WTC11 (cell line): ENCODE data around the gene THY1. TPM values are rescaled to one million over a fixed set of nuclear protein-coding genes. Genes with fewer than 3 reads are reported as not detected.
A peak's percentile ranks its signal among the peaks of the same experiment; 100 is the strongest.

Experiments used
- AR ChIP-seq: fragments of 250-450 bp; sonication (Bioruptor Pico); IDR thresholded peaks from 2 replicates; pipeline ENCODE4 v1.9.0; 2021; ENCODE audit warnings: mild to moderate bottlenecking
- CREB1 ChIP-seq: sonication (generic); formaldehyde crosslinking; IDR thresholded peaks from 2 replicates; pipeline ENCODE4 v1.8.0; 2023; ENCODE audit warnings: mild to moderate bottlenecking, missing genetic modification reagents
- E2F4 ChIP-seq: sonication (generic); formaldehyde crosslinking; IDR thresholded peaks from 2 replicates; pipeline ENCODE4 v1.8.1; 2022; ENCODE audit warnings: low read depth, mild to moderate bottlenecking, moderate library complexity, missing genetic modification reagents, borderline replicate concordance
- ETV6 ChIP-seq: sonication (generic); formaldehyde crosslinking; IDR thresholded peaks from 2 replicates; pipeline ENCODE4 v1.8.1; 2022; ENCODE audit warnings: mild to moderate bottlenecking, missing genetic modification reagents
- JUN ChIP-seq: sonication (generic); formaldehyde crosslinking; IDR thresholded peaks from 2 replicates; pipeline ENCODE4 v1.8.0; 2023; ENCODE audit warnings: mild to moderate bottlenecking, missing genetic modification reagents
- MAX ChIP-seq: sonication (generic); formaldehyde crosslinking; IDR thresholded peaks from 2 replicates; pipeline ENCODE4 v1.8.0; 2022; ENCODE audit warnings: mild to moderate bottlenecking, missing genetic modification reagents
- NR2C2 ChIP-seq: sonication (generic); formaldehyde crosslinking; IDR thresholded peaks from 2 replicates; pipeline ENCODE4 v1.8.0; 2022; ENCODE audit warnings: mild to moderate bottlenecking, missing genetic modification reagents
- PREB ChIP-seq: sonication (generic); formaldehyde crosslinking; IDR thresholded peaks from 2 replicates; pipeline ENCODE4 v1.8.1; 2022; ENCODE audit warnings: mild to moderate bottlenecking, missing genetic modification reagents, moderate library complexity, borderline replicate concordance
- SMAD3 ChIP-seq: sonication (generic); formaldehyde crosslinking; IDR thresholded peaks from 2 replicates; pipeline ENCODE4 v1.8.0; 2022; ENCODE audit warnings: missing genetic modification reagents, mild to moderate bottlenecking, borderline replicate concordance
- ZNF263 ChIP-seq: sonication (generic); formaldehyde crosslinking; IDR thresholded peaks from 2 replicates; pipeline ENCODE4 v1.8.1; 2022; ENCODE audit warnings: low read depth, mild to moderate bottlenecking, moderate library complexity, missing genetic modification reagents
- ZNF425 ChIP-seq: fragments of 250-450 bp; sonication (Bioruptor Pico); conservative IDR thresholded peaks from 2 replicates; pipeline ENCODE4 v1.9.0; 2021; ENCODE audit warnings: mild to moderate bottlenecking
- ZNF671 ChIP-seq: fragments of 250-450 bp; sonication (Bioruptor Pico); IDR thresholded peaks from 2 replicates; pipeline ENCODE4 v1.8.0; 2021; ENCODE audit warnings: mild to moderate bottlenecking
- total RNA-seq: library from RNA; stranded (reverse); gene quantifications from 3 replicates; pipeline ENCODE4 v1.2.3, GENCODE V29; 2021
- TF ChIP-seq, protein P1 (sequence below): sonication (generic); formaldehyde crosslinking; IDR thresholded peaks from 2 replicates; pipeline ENCODE4 v1.8.1; 2023; ENCODE audit warnings: mild to moderate bottlenecking, missing genetic modification reagents, borderline replicate concordance
- TF ChIP-seq, protein P2 (sequence below): fragments of 200-600 bp; IDR thresholded peaks from 2 replicates; pipeline ENCODE4 v1.8.0; 2022; ENCODE audit warnings: antibody characterized with exemption
- TF ChIP-seq, protein P3 (sequence below): sonication (generic); formaldehyde crosslinking; IDR thresholded peaks from 2 replicates; pipeline ENCODE4 v1.8.0; 2022; ENCODE audit warnings: mild to moderate bottlenecking, missing genetic modification reagents
- TF ChIP-seq, protein P4 (sequence below): sonication (generic); formaldehyde crosslinking; IDR thresholded peaks from 2 replicates; pipeline ENCODE4 v1.8.1; 2022; ENCODE audit warnings: missing genetic modification reagents, borderline replicate concordance

Gene THY1
- total RNA-seq, 1 experiment from 2014 or later: 325 TPM

- TF ChIP-seq AR (no peak), ETV6 (CRISPR knock-in tag) (no peak), SMAD3 (CRISPR knock-in tag) (no peak), PREB (no peak), JUN (CRISPR knock-in tag) (no peak), ZNF671 (CRISPR knock-in tag) (0 out of 2 replicates have a peak, but pooled peaks have one; percentile 20), MAX (CRISPR knock-in tag) (no peak), NR2C2 (no peak), CREB1 (CRISPR knock-in tag) (no peak), ZNF425 (CRISPR knock-in tag) (no peak), E2F4 (CRISPR knock-in tag) (0 out of 2 replicates have a peak, but pooled peaks have one; percentile 21), ZNF263 (CRISPR knock-in tag) (no peak)
- TF ChIP-seq, protein P1, sequence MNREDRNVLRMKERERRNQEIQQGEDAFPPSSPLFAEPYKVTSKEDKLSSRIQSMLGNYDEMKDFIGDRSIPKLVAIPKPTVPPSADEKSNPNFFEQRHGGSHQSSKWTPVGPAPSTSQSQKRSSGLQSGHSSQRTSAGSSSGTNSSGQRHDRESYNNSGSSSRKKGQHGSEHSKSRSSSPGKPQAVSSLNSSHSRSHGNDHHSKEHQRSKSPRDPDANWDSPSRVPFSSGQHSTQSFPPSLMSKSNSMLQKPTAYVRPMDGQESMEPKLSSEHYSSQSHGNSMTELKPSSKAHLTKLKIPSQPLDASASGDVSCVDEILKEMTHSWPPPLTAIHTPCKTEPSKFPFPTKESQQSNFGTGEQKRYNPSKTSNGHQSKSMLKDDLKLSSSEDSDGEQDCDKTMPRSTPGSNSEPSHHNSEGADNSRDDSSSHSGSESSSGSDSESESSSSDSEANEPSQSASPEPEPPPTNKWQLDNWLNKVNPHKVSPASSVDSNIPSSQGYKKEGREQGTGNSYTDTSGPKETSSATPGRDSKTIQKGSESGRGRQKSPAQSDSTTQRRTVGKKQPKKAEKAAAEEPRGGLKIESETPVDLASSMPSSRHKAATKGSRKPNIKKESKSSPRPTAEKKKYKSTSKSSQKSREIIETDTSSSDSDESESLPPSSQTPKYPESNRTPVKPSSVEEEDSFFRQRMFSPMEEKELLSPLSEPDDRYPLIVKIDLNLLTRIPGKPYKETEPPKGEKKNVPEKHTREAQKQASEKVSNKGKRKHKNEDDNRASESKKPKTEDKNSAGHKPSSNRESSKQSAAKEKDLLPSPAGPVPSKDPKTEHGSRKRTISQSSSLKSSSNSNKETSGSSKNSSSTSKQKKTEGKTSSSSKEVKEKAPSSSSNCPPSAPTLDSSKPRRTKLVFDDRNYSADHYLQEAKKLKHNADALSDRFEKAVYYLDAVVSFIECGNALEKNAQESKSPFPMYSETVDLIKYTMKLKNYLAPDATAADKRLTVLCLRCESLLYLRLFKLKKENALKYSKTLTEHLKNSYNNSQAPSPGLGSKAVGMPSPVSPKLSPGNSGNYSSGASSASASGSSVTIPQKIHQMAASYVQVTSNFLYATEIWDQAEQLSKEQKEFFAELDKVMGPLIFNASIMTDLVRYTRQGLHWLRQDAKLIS (CRISPR knock-in tag): no peak
- TF ChIP-seq, protein P2, sequence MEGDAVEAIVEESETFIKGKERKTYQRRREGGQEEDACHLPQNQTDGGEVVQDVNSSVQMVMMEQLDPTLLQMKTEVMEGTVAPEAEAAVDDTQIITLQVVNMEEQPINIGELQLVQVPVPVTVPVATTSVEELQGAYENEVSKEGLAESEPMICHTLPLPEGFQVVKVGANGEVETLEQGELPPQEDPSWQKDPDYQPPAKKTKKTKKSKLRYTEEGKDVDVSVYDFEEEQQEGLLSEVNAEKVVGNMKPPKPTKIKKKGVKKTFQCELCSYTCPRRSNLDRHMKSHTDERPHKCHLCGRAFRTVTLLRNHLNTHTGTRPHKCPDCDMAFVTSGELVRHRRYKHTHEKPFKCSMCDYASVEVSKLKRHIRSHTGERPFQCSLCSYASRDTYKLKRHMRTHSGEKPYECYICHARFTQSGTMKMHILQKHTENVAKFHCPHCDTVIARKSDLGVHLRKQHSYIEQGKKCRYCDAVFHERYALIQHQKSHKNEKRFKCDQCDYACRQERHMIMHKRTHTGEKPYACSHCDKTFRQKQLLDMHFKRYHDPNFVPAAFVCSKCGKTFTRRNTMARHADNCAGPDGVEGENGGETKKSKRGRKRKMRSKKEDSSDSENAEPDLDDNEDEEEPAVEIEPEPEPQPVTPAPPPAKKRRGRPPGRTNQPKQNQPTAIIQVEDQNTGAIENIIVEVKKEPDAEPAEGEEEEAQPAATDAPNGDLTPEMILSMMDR: no peak
- TF ChIP-seq, protein P3, sequence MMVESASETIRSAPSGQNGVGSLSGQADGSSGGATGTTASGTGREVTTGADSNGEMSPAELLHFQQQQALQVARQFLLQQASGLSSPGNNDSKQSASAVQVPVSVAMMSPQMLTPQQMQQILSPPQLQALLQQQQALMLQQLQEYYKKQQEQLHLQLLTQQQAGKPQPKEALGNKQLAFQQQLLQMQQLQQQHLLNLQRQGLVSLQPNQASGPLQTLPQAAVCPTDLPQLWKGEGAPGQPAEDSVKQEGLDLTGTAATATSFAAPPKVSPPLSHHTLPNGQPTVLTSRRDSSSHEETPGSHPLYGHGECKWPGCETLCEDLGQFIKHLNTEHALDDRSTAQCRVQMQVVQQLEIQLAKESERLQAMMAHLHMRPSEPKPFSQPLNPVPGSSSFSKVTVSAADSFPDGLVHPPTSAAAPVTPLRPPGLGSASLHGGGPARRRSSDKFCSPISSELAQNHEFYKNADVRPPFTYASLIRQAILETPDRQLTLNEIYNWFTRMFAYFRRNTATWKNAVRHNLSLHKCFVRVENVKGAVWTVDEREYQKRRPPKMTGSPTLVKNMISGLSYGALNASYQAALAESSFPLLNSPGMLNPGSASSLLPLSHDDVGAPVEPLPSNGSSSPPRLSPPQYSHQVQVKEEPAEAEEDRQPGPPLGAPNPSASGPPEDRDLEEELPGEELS (CRISPR knock-in tag): no peak
- TF ChIP-seq, protein P4, sequence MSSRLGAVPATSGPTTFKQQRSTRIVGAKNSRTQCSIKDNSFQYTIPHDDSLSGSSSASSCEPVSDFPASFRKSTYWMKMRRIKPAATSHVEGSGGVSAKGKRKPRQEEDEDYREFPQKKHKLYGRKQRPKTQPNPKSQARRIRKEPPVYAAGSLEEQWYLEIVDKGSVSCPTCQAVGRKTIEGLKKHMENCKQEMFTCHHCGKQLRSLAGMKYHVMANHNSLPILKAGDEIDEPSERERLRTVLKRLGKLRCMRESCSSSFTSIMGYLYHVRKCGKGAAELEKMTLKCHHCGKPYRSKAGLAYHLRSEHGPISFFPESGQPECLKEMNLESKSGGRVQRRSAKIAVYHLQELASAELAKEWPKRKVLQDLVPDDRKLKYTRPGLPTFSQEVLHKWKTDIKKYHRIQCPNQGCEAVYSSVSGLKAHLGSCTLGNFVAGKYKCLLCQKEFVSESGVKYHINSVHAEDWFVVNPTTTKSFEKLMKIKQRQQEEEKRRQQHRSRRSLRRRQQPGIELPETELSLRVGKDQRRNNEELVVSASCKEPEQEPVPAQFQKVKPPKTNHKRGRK: no peak
Measured at GRCh38 chr11:119416606-119417580, 6.1 kb downstream of the THY1 start (continued).
